ENCODE data around the gene TXNDC16. TPM values are rescaled to one million over a fixed set of nuclear protein-coding genes. Genes with fewer than 3 reads are reported as not detected.

The TXNDC16 gene
- total RNA-seq, 2 donors from 2014 or later: 8.1 to 10.5 TPM

GRCh38 chr14:52395728-52396127 is 156.6 kb downstream of the TXNDC16 start:
- Histone ChIP-seq H3K36me3 (no peaks in the 10 kb centered on the region), H3K4me3 (no peak overlapping the region), H3K4me1 (ENCODE audit: control insufficient read depth in 1 of 2, low read depth in 2 of 2) (peaks cover 5 to 14% of the 10 kb centered on the region in 2 donors), H3K9me3 (no peaks in the 10 kb centered on the region), H3K27ac (no peak overlapping the region), H3K27me3 (replicated peaks; ENCODE audit: insufficient read depth) (no peaks in the 10 kb centered on the region)
- ATAC-seq (ENCODE audit: insufficient number of reproducible peaks, low FRiP score, low read depth) (no peak), DNase-seq (ENCODE audit: low spot score) (no peak)
- no peak for TF ChIP-seq CTCF (IDR thresholded peaks at IDR 0.05)

- Histone ChIP-seq H3K27me3 (replicated peaks; ENCODE audit: insufficient read depth) (no peaks in the 10 kb centered on the region), H3K27ac (no peak overlapping the region), H3K4me3 (no peak overlapping the region), H3K4me1 (ENCODE audit: control insufficient read depth in 1 of 2, low read depth in 2 of 2) (peaks cover 5 to 14% of the 10 kb centered on the region in 2 donors), H3K36me3 (no peaks in the 10 kb centered on the region), H3K9me3 (no peaks in the 10 kb centered on the region)
- no peak for TF ChIP-seq CTCF (IDR thresholded peaks at IDR 0.05)
- ATAC-seq (ENCODE audit: insufficient number of reproducible peaks, low FRiP score, low read depth): no peak
- no peak for DNase-seq (ENCODE audit: low spot score)
Measured at GRCh38 chr14:52391881-52392615, 160.3 kb downstream of the TXNDC16 start.

Other genes starting within 250 kb of the TXNDC16 start
- 1 to 10 TPM; 3.3 to 4.3 TPM for gene PTGER2, start 238.2 kb downstream of the TXNDC16 start, total RNA-seq
- under 1 TPM; 0.14 to 0.99 TPM for gene GPR137C, start 331 bp upstream of the TXNDC16 start, total RNA-seq
- 10 to 100 TPM; 32.6 to 63.8 TPM for gene ERO1A, start 143.1 kb upstream of the TXNDC16 start, total RNA-seq
- gene PSMC6, start 154.7 kb upstream of the TXNDC16 start, total RNA-seq: 10 to 100 TPM; 59.0 to 89.0 TPM
- 10 to 100 TPM; 14.1 to 19.3 TPM for gene STYX, start 177.7 kb upstream of the TXNDC16 start, total RNA-seq
- 10 to 100 TPM; 15.8 to 78.2 TPM for gene GNPNAT1, start 239.1 kb upstream of the TXNDC16 start, total RNA-seq